Measurements from ENCODE around the gene HSPA12B.
"Not testable (repeated sequence)": the region's sequence is repeated elsewhere in the genome, so short reads cannot be mapped to it uniquely, and the experiment has no call there.

Gene HSPA12B

DNA sequence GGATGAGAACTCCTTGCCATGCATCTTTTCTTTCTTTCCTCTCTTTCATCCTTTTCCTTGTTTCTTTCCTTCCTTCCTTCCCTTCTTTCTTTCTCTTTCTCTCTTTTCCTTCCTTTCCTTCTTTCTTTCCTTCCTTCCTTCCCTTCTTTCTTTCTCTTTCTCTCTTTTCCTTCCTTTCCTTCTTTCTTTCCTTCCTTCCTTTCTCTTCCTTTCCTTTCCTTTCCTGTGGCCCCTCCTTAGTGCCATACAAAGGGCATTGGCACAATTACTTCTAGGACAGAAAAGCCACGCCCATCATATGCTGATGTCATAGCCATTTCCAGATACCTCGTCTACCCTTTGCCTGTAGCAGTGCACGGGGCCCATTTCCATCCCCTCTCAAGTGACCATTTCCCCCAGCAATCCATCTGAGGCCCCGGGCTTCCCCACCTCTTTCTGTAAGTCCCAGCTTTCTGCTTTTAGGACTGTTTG lies 56.2 kb downstream of the HSPA12B start:
- DNase-seq, result no peak

DNA sequence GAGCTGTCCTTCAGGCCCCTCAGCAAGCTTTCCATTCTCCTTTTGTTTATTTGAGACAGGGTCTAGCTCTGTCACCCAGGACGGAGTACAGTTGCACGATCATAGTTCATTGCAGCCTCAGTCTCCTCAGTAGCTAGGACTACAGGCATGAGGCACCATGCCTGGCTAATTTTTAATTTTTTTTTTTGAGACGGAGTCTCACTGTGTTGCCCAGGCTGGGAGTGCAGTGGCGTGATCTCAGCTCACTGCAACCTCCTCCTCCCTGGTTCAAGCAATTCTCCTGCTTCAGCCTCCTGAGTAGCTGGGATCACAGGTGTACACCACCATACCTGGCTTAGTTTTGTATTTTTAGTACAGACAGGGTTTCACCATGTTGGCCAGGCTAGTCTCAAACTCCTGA lies 56.7 kb downstream of the HSPA12B start:
- DNase-seq, result not testable (repeated sequence)

DNA sequence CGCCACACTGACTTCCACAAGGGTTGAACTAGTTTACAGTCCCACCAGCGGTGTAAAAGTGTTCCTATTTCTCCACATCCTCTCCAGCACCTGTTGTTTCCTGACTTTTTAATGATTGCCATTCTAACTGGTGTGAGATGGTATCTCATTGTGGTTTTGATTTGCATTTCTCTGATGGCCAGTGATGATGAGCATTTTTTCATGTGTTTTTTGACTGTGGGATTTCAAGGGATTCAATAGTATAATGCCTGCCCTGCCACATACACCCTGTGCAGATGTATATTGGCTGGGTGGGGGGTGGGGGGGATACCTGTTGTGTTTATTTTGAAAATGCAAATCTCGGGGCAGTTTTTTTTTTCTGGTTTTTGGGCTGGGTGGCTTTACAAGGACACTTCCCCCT lies 61.7 kb downstream of the HSPA12B start:
- DNase-seq, result not testable (repeated sequence)

DNA sequence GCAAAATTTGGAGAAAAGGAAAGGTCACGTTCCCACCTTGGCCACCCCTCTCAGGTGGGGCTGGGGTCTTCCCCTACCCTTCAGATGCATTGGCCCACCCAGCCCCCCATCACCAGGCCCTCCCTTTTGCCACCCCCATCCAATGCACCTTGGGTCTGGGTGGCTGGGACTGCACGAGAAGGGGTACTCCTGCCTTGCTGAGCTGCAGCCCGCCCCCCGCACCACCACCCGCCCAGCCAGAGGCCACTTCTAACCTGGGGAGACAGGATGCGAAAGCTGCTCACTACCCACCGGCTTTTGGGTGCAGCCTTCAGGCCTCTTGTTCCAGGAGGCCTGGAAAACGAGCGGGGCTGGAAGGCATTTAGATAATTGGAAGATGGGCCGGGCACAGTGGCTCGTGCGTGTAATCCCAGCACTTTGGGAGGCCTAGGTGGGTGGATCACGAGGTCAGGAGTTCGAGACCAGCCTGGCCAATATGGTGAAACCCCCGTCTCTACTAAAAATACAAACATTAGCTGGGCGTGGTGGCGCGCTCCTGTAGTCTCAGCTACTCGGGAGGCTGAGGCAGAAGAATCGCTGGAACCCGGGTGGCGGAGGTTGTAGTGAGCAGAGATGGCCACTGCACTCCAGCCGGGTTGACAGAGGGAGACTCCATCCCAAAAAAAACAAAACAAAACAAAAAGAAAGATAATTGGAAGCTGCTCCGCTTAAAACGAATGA lies 62.4 kb downstream of the HSPA12B start:
- no peak for DNase-seq

DNA sequence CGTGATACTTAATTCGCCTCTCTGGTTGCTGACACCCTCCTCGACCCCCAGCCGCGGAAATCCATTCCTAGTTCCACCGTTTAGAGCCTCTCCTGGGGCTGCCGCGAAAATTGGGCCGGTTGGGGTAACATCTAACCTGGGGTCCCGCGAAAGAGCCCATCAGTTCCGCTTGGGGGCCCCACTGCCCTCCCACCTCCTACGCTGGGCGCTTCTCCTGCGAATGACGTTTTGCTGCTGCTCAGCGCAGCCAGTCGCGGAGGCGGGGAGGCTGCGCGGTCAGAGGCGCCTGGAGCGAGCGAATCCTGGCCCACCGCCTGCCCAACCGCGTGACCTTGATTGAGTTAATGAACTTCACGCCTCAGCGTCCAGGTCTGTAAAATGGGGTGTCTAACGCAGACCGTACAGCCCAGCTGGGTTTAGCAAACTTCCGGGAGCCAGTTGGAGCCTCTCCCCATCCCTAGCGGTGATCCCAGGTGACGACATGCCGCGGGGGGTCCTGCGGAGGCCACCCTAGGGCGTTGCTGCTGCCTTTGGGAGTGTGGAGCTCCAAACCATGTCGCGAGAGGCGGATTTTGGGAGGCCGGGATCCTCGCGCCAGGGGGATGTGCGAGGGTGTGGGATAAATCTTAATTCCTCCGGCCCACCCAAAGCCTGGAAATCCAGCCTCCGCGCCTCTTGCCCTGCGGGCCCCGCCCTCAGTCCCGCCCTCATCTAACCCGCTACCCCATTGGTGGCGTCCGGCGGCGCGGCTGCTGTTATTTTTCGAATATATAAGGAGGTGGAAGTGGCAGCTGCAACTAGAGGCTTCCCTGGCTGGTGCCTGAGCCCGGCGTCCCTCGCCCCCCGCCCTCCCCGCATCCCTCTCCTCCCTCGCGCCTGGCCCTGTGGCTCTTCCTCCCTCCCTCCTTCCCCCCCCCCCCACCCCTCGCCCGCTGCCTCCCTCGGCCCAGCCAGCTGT lies 63.3 kb downstream of the HSPA12B start, which contains the start of gene CDC25B:
Gene CDC25B (plus strand): TSS at position 800 of the 958 bp plus-strand sequence. CDS start 222 bp downstream, outside the sequence.
- peak; percentile 86 for DNase-seq

GRCh38 chr20:3796477-3797225 lies 64.2 kb downstream of the HSPA12B start:
- DNase-seq, result no peak

GRCh38 chr20:3797226-3797545 lies 64.7 kb downstream of the HSPA12B start:
- no peak for DNase-seq

GRCh38 chr20:3797592-3798372 lies 65.3 kb downstream of the HSPA12B start:
- DNase-seq, result peak; percentile 19

DNA sequence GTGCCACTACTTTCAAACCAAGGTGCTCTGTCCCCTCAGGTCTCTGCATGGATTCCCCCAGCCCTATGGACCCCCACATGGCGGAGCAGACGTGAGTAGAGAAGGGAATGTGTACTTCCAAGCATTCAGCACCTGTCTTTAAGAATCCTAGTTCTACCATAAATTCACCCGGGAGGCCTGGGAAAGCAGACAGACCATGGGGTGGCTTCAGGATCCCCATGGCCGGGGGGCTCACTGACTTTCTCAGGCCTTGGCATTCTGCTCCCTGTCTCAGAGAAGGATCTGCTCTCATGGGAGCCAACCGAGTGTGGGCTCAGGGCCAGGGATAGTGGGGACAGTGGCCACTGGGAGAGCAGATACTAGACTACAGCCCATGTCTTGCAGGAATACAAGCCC lies 65.9 kb downstream of the HSPA12B start:
- no peak for DNase-seq

- peak; percentile 14 for DNase-seq
Measured at GRCh38 chr20:3798908-3799248, 66.4 kb downstream of the HSPA12B start.

DNA sequence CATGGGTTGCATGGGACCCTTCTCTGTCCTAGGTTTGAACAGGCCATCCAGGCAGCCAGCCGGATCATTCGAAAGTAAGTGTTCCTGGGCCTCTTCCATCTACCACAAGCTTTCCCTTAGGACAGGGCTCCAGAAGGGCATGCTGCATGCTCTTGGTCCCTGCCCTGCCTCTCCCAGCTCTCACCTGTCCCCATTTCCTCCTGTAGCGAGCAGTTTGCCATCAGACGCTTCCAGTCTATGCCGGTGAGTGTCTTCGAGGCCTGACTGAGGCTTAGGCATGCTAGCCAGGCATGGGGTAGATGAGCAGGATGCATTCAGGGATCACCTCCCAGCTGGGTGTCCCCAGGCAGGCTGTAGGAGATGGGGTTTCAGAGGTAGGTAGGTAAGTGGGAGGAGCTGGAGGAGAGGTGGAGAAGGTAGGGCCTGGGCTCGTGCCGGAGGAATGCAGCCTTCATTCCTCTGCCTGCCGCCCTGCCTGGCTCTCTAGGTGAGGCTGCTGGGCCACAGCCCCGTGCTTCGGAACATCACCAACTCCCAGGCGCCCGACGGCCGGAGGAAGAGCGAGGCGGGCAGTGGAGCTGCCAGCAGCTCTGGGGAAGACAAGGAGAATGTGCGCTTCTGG lies 67.9 kb downstream of the HSPA12B start:
- no peak for DNase-seq

- DNase-seq, result no peak
Measured at GRCh38 chr20:3800878-3801260, 68.4 kb downstream of the HSPA12B start.

GRCh38 chr20:3801299-3801698 lies 68.8 kb downstream of the HSPA12B start:
- DNase-seq, result no peak

DNA sequence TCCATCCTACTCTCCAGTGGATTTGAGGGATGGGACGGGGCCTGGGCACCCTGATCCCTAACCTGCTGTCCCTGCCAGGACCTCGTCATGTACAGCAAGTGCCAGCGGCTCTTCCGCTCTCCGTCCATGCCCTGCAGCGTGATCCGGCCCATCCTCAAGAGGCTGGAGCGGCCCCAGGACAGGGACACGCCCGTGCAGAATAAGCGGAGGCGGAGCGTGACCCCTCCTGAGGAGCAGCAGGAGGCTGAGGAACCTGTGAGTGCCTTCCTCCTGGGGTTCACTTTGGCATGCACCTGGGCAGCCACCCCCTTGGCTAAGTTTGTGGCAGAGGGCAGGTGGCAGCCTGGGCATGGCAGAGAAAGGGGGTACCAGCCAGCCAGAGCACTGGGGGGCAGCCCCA lies 69.4 kb downstream of the HSPA12B start:
- no peak for DNase-seq
